ENCODE results near the gene SPANXN3. TPM values are rescaled to one million over a fixed set of nuclear protein-coding genes. Genes with fewer than 3 reads are reported as not detected.
"Not testable (repeated sequence)": the region's sequence is repeated elsewhere in the genome, so short reads cannot be mapped to it uniquely, and the experiment has no call there.

SPANXN3 gene, protein sequence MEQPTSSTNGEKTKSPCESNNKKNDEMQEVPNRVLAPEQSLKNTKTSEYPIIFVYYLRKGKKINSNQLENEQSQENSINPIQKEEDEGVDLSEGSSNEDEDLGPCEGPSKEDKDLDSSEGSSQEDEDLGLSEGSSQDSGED
- not detected for total RNA-seq

DNA sequence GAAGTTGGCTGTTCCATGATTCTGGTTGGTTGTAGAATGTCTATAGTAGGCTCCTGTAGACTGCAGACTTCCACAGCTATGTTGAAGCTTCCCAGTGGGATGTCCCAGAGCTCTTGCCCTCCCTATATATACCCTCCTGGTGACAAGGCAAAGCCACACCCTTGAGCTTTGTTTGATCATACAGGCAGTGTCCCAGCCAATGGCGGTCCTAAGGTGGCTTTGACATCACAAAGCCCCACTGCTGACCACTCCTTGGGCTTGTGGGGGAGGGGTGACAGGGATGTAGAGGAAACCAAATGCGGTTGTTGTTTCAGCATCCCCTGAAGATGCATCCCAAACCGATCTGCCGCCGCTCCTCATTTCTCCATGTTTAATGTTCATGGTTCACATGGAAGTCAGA lies at the start of gene SPANXN3:
TSS of gene SPANXN3 (minus strand) at position 101 of the 400 bp plus-strand sequence. CDS start at position 17, 84 bp downstream.
- H3K4me3 Mint-ChIP-seq; POLR2A ChIA-PET; H3K4me1 Mint-ChIP-seq; ATAC-seq (ENCODE audit: low read depth); DNase-seq; H3K9me3 Mint-ChIP-seq; H3K36me3 Mint-ChIP-seq; H3K27me3 Mint-ChIP-seq; H3K27ac Mint-ChIP-seq: not testable (repeated sequence)

GRCh38 chrX:143536176-143536575 lies 18.9 kb upstream of the SPANXN3 start:
- Mint-ChIP-seq H3K27ac (no peak overlapping the region), H3K36me3 (no peaks in the 10 kb centered on the region), H3K4me1 (no peaks in the 10 kb centered on the region), H3K27me3 (no peaks in the 10 kb centered on the region), H3K4me3 (no peak overlapping the region), H3K9me3 (no peaks in the 10 kb centered on the region)
- POLR2A ChIA-PET = no interaction called here
- ATAC-seq (ENCODE audit: low read depth) = no peak
- no peak for DNase-seq

DNA sequence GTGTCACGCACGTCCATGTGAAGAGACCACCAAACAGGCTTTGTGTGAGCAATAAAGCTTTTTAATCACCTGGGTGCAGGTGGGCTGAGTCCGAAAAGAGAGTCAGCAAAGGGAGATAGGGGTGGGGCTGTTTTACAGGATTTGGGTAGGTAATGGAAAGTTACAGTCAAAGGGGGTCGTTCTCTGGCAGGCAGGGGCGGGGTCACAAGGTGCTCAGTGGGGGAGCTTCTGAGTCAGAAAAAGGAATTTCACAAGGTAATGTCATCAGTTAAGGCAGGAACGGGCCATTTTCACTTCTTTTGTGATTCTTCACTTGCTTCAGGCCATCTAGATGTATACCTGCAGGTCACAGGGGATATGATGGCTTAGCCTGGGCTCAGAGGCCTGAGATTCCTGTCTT lies 15.1 kb downstream of the SPANXN3 start:
- H3K9me3 Mint-ChIP-seq; H3K27ac Mint-ChIP-seq; H3K4me1 Mint-ChIP-seq; H3K4me3 Mint-ChIP-seq; POLR2A ChIA-PET; H3K27me3 Mint-ChIP-seq; H3K36me3 Mint-ChIP-seq; DNase-seq; ATAC-seq (ENCODE audit: low read depth): not testable (repeated sequence)

- no peaks in the 10 kb centered on the region for H3K4me1 Mint-ChIP-seq
Observed at GRCh38 chrX:143500751-143501150, 16.5 kb downstream of the SPANXN3 start.

GRCh38 chrX:143486105-143486504 lies 31.2 kb downstream of the SPANXN3 start:
- no peaks in the 10 kb centered on the region for H3K36me3 Mint-ChIP-seq
- H3K4me3 Mint-ChIP-seq = no peak overlapping the region
- no peaks in the 10 kb centered on the region for H3K9me3 Mint-ChIP-seq
- DNase-seq (no peak), ATAC-seq (ENCODE audit: low read depth) (no peak)
- no peaks in the 10 kb centered on the region for H3K27me3 Mint-ChIP-seq
- no peaks in the 10 kb centered on the region for H3K4me1 Mint-ChIP-seq
- POLR2A ChIA-PET = no interaction called here
- no peak overlapping the region for H3K27ac Mint-ChIP-seq

More at GRCh38 chrX:143500751-143501150, 16.5 kb downstream of the SPANXN3 start:
- POLR2A ChIA-PET = no interaction called here
- ATAC-seq (ENCODE audit: low read depth) (no peak), DNase-seq (no peak)
- no peak overlapping the region for H3K4me3 Mint-ChIP-seq
- no peaks in the 10 kb centered on the region for H3K36me3 Mint-ChIP-seq
- peaks cover 6% of the 10 kb centered on the region for H3K9me3 Mint-ChIP-seq
- H3K27ac Mint-ChIP-seq = no peak overlapping the region
- H3K27me3 Mint-ChIP-seq = no peaks in the 10 kb centered on the region

- Mint-ChIP-seq H3K27ac (no peak overlapping the region), H3K27me3 (no peaks in the 10 kb centered on the region), H3K36me3 (no peaks in the 10 kb centered on the region), H3K9me3 (peaks cover 1% of the 10 kb centered on the region), H3K4me3 (no peak overlapping the region), H3K4me1 (no peaks in the 10 kb centered on the region)
- POLR2A ChIA-PET = no interaction called here
- no peak for ATAC-seq (ENCODE audit: low read depth)
- DNase-seq = no peak
Observed at GRCh38 chrX:143476751-143477150, 40.5 kb downstream of the SPANXN3 start.

DNA sequence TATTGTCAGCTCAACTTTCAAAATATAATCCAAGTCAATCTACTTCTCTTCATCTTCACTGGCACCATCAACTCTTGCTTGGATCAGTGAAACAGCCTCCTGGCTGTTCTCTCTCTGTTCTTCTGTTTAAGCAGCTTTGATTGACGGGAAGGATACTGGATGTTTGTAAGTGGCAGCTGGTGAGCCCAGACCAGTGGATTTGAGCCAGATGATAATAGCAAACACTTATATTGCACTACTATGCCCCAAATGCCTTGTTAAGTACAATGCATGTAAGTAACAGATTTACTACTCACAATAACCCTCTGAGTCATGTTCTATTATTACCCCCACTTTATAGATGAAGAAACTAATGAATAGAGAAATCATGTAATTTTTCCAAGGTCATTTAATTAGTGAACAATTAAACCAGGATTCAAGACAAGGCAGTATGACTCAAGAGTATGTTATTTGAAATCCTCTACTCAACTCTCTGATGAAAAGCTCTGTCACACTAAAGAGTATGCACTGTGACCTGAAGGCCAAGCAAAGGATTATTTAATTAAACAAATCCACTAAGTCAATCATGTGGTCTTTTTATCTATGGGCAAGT lies 44.8 kb downstream of the SPANXN3 start:
- Mint-ChIP-seq H3K9me3 (peaks cover 1% of the 10 kb centered on the region), H3K27ac (no peak overlapping the region), H3K4me1 (no peaks in the 10 kb centered on the region), H3K27me3 (no peaks in the 10 kb centered on the region), H3K4me3 (no peak overlapping the region), H3K36me3 (no peaks in the 10 kb centered on the region)
- POLR2A ChIA-PET = no interaction called here
- DNase-seq (no peak), ATAC-seq (ENCODE audit: low read depth) (no peak)

DNA sequence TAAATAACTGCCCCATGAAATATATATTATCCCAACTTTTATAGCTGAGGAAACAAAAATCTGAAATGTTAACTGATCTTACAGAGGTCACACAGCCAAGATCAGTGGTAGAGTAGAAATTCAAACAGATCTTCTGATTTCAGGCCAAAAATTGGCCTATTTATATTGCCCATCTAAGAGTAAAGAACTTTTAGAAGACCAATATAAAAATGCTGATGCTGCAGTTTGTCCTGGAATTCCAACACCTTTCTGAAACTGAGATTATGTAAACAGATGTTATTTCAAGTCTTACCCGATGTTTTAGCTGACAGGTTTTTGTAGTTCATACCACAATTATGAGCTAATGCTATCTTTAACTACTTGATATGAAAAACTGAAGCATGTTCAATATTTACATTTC lies 51.1 kb downstream of the SPANXN3 start:
- Mint-ChIP-seq H3K9me3 (peaks cover 2% of the 10 kb centered on the region), H3K27me3 (no peaks in the 10 kb centered on the region), H3K4me1 (no peaks in the 10 kb centered on the region), H3K4me3 (no peak overlapping the region), H3K27ac (no peak overlapping the region), H3K36me3 (no peaks in the 10 kb centered on the region)
- no peak for ATAC-seq (ENCODE audit: low read depth)
- DNase-seq = no peak
- POLR2A ChIA-PET = no interaction called here

GRCh38 chrX:143462696-143463095 lies 54.6 kb downstream of the SPANXN3 start:
- H3K9me3 Mint-ChIP-seq = peaks cover 3% of the 10 kb centered on the region
- DNase-seq (no peak), ATAC-seq (ENCODE audit: low read depth) (no peak)
- POLR2A ChIA-PET = no interaction called here
- H3K27ac Mint-ChIP-seq = no peak overlapping the region
- H3K36me3 Mint-ChIP-seq = no peaks in the 10 kb centered on the region
- no peaks in the 10 kb centered on the region for H3K27me3 Mint-ChIP-seq
- H3K4me3 Mint-ChIP-seq = no peak overlapping the region
- no peaks in the 10 kb centered on the region for H3K4me1 Mint-ChIP-seq

GRCh38 chrX:143461606-143462005 lies 55.7 kb downstream of the SPANXN3 start:
- Mint-ChIP-seq H3K4me1 (no peaks in the 10 kb centered on the region), H3K27ac (no peak overlapping the region), H3K36me3 (no peaks in the 10 kb centered on the region), H3K4me3 (no peak overlapping the region), H3K9me3 (peaks cover 3% of the 10 kb centered on the region), H3K27me3 (no peaks in the 10 kb centered on the region)
- POLR2A ChIA-PET = no interaction called here
- DNase-seq = no peak
- ATAC-seq (ENCODE audit: low read depth) = no peak

Other genes starting within 250 kb of the SPANXN3 start
- not detected for gene SLITRK4, start 118.6 kb upstream of the SPANXN3 start, total RNA-seq
- gene SPANXN2, start 203.3 kb upstream of the SPANXN3 start, total RNA-seq = not detected